ENCODE measurements around the gene PRKG1. TPM values are rescaled to one million over a fixed set of nuclear protein-coding genes. Genes with fewer than 3 reads are reported as not detected.

PRKG1 gene
- total RNA-seq, 4 donors from 2014 or later = 0.63 to 4.3 (median 2.1) TPM

DNA sequence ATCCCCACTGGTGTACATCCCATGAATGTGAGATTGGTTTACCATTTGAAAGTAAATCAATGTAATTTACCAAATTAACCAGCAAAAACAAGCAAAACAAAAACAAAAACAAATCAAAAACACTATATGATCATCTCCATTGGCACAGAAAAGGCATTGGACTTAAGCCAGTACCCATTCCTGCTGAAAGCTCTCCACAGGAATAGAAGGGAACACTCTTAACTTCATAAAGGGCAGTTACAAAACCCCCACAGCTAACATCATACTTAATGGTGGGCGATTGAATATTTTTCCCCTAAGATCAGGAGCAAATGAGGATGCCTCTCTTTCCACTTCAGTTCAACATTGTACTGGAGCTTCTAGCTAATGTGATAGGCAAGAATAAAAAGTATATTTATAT is 34.1 kb downstream of the PRKG1 start:
- no peak for TF ChIP-seq POLR2A (IDR thresholded peaks at IDR 0.05)
- TF ChIP-seq, protein P1, sequence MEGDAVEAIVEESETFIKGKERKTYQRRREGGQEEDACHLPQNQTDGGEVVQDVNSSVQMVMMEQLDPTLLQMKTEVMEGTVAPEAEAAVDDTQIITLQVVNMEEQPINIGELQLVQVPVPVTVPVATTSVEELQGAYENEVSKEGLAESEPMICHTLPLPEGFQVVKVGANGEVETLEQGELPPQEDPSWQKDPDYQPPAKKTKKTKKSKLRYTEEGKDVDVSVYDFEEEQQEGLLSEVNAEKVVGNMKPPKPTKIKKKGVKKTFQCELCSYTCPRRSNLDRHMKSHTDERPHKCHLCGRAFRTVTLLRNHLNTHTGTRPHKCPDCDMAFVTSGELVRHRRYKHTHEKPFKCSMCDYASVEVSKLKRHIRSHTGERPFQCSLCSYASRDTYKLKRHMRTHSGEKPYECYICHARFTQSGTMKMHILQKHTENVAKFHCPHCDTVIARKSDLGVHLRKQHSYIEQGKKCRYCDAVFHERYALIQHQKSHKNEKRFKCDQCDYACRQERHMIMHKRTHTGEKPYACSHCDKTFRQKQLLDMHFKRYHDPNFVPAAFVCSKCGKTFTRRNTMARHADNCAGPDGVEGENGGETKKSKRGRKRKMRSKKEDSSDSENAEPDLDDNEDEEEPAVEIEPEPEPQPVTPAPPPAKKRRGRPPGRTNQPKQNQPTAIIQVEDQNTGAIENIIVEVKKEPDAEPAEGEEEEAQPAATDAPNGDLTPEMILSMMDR (IDR thresholded peaks at IDR 0.05) = no peak
- intact Hi-C loops (cut with DNase I; ENCODE audit: low total_unique reads) = no loop called here
- WGBS, 2 donors = 80 to 87% methylated on average over 1 of the region's 1 CpG

DNA sequence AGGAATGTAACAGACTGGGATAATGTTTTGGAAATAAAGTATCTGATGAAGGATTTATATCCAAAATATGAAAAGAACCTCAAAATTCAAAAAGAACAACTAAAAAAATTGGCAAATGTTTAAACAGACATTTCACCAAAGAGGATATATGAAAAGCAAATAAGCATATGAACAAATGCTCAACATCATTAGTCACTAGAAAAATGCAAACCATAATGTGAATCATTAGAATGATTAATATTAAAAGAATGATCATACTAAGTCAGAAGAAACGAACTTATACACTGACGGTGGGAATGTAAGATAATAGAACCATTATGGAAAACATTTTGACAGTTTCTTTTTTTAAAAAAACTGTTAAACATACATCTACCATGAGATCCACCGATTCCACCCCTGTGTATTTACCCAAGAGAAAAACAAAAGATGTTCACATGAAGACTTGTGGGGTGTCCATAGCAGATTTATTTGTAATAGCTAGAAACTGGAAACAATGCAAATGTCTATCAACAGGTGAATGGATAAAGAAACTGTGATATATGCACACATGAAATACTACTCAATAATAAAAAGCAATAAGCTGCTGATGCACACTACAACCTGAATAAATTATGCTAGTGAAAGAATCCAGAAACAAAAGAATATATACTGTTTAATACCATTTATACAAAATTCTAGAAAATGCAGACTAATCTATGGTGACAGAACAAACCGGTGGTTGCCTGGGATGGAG is 35.7 kb downstream of the PRKG1 start:
- no peak overlapping the region for H3K4me3 ChIP-seq (ENCODE audit: low read depth, poor library complexity, severe bottlenecking)
- no peak for DNase-seq (ENCODE audit: low spot score in 2 of 2)
- intact Hi-C loops (cut with DNase I; ENCODE audit: low total_unique reads) = no loop called here
- WGBS, 2 donors = 55 to 60% methylated on average over 4 of the region's 4 CpGs
- no peak for TF ChIP-seq POLR2A (IDR thresholded peaks at IDR 0.05)
- TF ChIP-seq, protein P1 (IDR thresholded peaks at IDR 0.05) = no peak

More for the DNA sequence above, 34.1 kb downstream of the PRKG1 start:
- no peak for DNase-seq (ENCODE audit: low spot score in 2 of 2)
- no peak overlapping the region for H3K4me3 ChIP-seq (ENCODE audit: low read depth, poor library complexity, severe bottlenecking)

DNA sequence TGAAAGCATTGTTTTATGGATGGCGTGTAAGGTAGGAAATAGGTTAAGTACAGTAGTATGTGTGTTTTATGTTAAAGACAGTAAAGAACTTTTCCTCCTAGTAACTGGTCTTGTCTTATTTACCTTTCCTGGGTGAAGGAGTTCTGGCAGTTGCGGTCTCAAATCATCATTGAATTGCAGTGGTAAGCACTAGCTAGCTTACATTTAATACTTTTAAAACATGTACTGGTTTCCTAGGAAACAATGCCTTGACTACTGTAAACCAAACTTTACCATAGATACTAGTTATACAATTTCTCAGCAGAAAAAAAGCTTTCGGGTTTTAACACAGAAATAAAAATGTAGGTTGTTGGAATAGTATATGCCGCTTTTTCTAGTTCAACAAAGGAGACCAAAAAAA is 37.7 kb downstream of the PRKG1 start:
- 89 to 91% methylated on average over 4 of the region's 4 CpGs for WGBS, 2 donors
- intact Hi-C loops (cut with DNase I; ENCODE audit: low total_unique reads) = no loop called here
- TF ChIP-seq, protein P1 (IDR thresholded peaks at IDR 0.05) = no peak
- no peak for TF ChIP-seq POLR2A (IDR thresholded peaks at IDR 0.05)
- H3K4me3 ChIP-seq (ENCODE audit: low read depth, poor library complexity, severe bottlenecking) = no peak overlapping the region
- no peak for DNase-seq (ENCODE audit: low spot score in 2 of 2)

DNA sequence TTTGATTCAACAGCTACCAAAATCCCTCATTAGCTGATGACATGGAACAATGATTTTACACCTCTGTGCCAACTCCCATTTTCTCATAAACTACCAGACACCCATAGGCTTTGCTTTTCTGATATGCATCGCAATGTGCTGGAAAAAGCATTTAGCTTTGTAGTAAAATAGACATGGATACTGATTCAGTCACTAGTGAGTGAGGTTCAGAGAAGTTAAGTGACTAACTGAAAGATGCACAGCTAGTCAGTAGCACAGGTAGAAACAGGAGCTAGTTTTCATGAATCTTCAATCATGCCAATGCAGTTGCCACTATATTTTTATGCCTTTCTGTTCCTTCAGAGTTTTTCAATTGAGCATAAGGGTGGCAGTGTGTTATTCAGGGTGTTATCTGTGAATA is 38.7 kb downstream of the PRKG1 start:
- DNase-seq (ENCODE audit: low spot score in 2 of 2) = no peak

DNA sequence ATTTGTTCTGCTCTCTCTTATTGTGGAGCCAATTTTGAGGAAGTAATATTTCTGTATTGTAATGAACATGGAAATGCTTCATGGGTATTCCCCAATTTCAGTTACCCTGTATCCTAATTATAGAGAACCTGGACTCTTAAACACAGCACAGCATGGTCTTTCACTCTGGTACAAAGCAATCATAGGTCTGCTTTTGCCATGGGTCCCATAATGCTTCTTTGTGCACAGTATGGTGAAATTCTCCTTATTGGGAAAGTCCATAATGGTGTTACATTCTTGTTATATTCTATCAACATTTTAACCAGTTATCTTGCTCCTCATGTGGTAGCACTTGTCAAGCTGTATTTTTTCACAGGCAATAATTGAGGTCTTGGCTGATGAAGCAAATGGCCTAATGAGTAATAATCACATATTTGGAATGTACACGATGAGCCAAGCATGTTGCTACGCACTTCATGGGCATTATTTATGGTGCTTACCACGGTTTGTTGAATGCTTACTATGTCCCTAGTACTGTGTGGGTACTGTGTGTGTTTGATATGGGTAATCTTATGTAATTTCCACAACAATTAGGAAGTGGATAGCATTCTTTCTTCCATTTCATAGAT is 42.9 kb downstream of the PRKG1 start:
- no peak for DNase-seq (ENCODE audit: low spot score in 2 of 2)
- WGBS, 2 donors = 34 to 39% methylated on average over 3 of the region's 3 CpGs
- intact Hi-C loops (cut with DNase I; ENCODE audit: low total_unique reads) = no loop called here
- H3K4me3 ChIP-seq (ENCODE audit: low read depth, poor library complexity, severe bottlenecking) = no peak overlapping the region
- TF ChIP-seq, protein P1 (IDR thresholded peaks at IDR 0.05) = no peak
- no peak for TF ChIP-seq POLR2A (IDR thresholded peaks at IDR 0.05)

More for the DNA sequence above, 38.7 kb downstream of the PRKG1 start:
- no peak overlapping the region for H3K4me3 ChIP-seq (ENCODE audit: low read depth, poor library complexity, severe bottlenecking)
- TF ChIP-seq POLR2A (IDR thresholded peaks at IDR 0.05) = no peak
- TF ChIP-seq, protein P1 (IDR thresholded peaks at IDR 0.05) = no peak
- intact Hi-C loops (cut with DNase I; ENCODE audit: low total_unique reads) = no loop called here
- WGBS, 2 donors = 87 to 100% methylated on average over 1 of the region's 1 CpG
